ENCODE results near the gene NSMCE1. TPM values are rescaled to one million over a fixed set of nuclear protein-coding genes. Genes with fewer than 3 reads are reported as not detected.

The NSMCE1 gene
- total RNA-seq, 1 donor from 2014 or later: 53.0 TPM

DNA sequence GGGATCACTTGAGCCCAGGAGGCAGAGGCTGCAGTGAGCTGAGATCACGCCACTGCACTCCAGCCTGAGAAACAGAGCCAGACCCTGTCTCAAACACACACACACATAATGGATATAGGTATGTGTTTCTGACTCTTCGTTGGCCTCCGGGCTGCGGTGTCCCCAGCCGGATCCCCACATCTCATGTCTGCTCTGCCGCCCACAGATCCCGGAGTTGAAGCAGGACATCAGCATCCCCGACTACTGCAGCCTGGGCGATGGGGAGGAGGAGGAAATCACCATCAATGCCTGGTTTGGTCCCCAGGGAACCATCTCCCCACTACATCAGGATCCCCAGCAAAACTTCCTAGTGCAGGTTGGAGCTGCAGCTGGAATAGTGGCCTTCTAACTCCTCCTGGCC is 49.8 kb downstream of the NSMCE1 start:
- intact Hi-C loops (cut with DNase I): no loop called here
- Histone ChIP-seq H3K36me3 (peaks cover 39% of the 10 kb centered on the region), H3K4me3 (no peak overlapping the region), H3K27ac (no peak overlapping the region), H3K9me3 (no peaks in the 10 kb centered on the region), H3K27me3 (ENCODE audit: low read depth) (no peaks in the 10 kb centered on the region), H3K4me1 (peaks cover 22% of the 10 kb centered on the region)
- no peak for ATAC-seq
- DNase-seq: peak; percentile 33
- TF ChIP-seq, protein P1, sequence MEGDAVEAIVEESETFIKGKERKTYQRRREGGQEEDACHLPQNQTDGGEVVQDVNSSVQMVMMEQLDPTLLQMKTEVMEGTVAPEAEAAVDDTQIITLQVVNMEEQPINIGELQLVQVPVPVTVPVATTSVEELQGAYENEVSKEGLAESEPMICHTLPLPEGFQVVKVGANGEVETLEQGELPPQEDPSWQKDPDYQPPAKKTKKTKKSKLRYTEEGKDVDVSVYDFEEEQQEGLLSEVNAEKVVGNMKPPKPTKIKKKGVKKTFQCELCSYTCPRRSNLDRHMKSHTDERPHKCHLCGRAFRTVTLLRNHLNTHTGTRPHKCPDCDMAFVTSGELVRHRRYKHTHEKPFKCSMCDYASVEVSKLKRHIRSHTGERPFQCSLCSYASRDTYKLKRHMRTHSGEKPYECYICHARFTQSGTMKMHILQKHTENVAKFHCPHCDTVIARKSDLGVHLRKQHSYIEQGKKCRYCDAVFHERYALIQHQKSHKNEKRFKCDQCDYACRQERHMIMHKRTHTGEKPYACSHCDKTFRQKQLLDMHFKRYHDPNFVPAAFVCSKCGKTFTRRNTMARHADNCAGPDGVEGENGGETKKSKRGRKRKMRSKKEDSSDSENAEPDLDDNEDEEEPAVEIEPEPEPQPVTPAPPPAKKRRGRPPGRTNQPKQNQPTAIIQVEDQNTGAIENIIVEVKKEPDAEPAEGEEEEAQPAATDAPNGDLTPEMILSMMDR (IDR thresholded peaks at IDR 0.05): no peak

DNA sequence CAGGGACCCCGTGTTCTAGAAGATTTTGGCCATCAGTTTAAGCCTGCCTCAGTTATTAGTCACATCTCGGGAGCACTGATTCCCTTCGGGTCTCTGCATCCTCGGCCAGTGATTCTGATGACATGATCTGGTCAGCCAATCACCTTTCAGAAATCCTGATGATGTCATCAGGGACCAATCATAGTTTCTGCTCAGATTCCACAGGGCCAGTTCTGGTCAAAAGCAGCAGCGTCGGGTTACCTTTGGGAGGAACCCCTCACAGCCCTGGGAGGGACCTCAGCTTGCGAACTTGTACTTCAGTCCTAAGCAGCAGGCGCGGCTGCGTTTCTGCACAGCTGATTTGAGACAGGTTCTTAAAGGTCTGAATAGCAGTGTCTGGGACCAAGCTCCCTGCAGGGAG is 51.3 kb downstream of the NSMCE1 start:
- ATAC-seq (no peak), DNase-seq (no peak)
- H3K27ac ChIP-seq: no peak overlapping the region
- peaks cover 35% of the 10 kb centered on the region for H3K36me3 ChIP-seq
- no peaks in the 10 kb centered on the region for H3K9me3 ChIP-seq
- no peak overlapping the region for H3K4me3 ChIP-seq
- H3K4me1 ChIP-seq: peaks cover 7% of the 10 kb centered on the region
- intact Hi-C loops (cut with DNase I): no loop called here
- no peaks in the 10 kb centered on the region for H3K27me3 ChIP-seq (ENCODE audit: low read depth)
- TF ChIP-seq, protein P1 (IDR thresholded peaks at IDR 0.05): no peak

DNA sequence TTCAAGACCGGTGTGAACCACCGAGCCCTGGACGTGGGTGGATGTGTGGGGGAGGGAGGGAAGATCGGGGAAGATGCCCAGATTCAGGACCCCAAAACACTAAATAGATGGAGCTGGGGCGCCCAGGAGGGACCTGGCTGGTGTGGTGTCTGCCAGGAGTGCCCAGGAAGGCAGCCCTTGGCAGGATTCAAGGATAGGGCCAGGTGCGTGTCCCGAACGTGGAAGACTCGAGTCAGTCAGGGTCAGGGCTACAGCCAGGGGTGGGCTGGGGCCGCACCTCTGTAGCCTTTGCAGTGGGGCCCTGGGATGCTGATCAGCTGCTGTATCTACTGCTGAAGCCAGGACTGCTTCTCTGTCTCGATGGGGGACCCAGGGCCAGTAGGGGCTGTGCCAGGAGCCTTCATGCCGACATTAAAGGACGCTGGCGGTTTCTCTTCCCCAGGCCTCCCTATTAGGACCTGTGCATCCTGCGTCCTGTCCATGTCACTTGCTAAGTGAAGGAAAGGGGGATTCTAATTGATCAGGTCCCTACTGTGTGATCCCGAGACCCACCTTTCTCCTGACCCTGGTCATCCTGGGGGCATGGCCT is 52.2 kb downstream of the NSMCE1 start:
- Histone ChIP-seq H3K27ac (no peak overlapping the region), H3K9me3 (no peaks in the 10 kb centered on the region), H3K27me3 (ENCODE audit: low read depth) (no peaks in the 10 kb centered on the region), H3K36me3 (peaks cover 40% of the 10 kb centered on the region), H3K4me1 (no peaks in the 10 kb centered on the region), H3K4me3 (no peak overlapping the region)
- ATAC-seq (no peak), DNase-seq (no peak)
- TF ChIP-seq, protein P1 (IDR thresholded peaks at IDR 0.05): no peak
- intact Hi-C loops (cut with DNase I): no loop called here

- TF ChIP-seq, protein P1 (IDR thresholded peaks at IDR 0.05): no peak
- no peak for DNase-seq
- H3K27me3 ChIP-seq (ENCODE audit: low read depth): no peaks in the 10 kb centered on the region
- intact Hi-C loops (cut with DNase I): no loop called here
- no peaks in the 10 kb centered on the region for H3K9me3 ChIP-seq
- no peak overlapping the region for H3K4me3 ChIP-seq
- no peak for ATAC-seq
- no peak overlapping the region for H3K27ac ChIP-seq
- peaks cover 48% of the 10 kb centered on the region for H3K36me3 ChIP-seq
- H3K4me1 ChIP-seq: no peaks in the 10 kb centered on the region
Measured at GRCh38 chr16:27215660-27216059, 52.9 kb downstream of the NSMCE1 start.

DNA sequence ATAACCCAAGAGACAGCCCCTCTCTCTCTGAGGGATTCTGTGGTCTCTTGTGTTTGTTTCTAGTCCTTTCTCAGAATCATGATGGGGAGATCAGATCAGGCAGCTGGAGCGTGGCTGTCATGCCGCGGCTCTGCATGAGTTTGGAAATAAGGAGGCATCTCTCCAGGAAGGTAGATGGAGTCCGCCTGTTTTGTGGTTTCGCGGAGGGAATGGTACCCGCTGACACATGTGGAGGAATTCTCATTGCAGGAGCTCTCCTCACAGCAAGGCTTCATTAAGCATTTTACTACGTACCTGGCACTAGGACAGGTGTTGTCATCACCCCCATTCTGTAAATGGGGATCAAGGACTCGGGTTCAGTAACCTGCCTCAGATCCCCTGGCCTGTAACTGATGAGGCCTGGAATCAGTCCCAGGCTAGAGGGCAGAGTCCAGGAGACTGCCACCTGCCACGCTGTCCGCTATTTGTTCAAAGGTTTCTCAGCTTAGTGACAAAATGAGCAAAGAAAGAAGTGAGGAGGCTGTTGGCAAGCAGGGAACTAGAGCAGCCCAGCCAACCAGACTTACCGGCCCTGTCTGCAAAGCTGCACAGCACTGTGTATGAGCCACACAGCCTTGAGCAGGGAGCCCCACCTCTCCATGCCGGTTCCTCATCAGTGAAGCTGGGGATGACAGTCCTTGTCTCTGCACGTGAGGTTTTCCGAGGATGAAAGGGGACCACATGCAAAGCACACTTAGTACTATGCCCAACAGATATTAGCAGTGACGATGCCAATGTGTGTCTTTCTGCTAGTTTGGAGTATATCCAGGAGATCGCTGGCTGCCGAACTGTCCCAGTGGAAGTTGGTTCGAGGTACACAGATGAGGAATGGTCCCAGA is 54.2 kb downstream of the NSMCE1 start:
- TF ChIP-seq, protein P1 (IDR thresholded peaks at IDR 0.05): no peak

More for the DNA sequence above, 54.2 kb downstream of the NSMCE1 start:
- H3K27me3 ChIP-seq (ENCODE audit: low read depth): no peaks in the 10 kb centered on the region
- no peak overlapping the region for H3K4me3 ChIP-seq
- H3K9me3 ChIP-seq: no peaks in the 10 kb centered on the region
- no peak for ATAC-seq
- DNase-seq: no peak
- no peak overlapping the region for H3K27ac ChIP-seq
- H3K4me1 ChIP-seq: no peaks in the 10 kb centered on the region
- H3K36me3 ChIP-seq: peaks cover 57% of the 10 kb centered on the region
- intact Hi-C loops (cut with DNase I): no loop called here
